CD4-positive, alpha-beta T cell (primary cell): ENCODE results near the gene SAMD4A. TPM values are rescaled to one million over a fixed set of nuclear protein-coding genes. Genes with fewer than 3 reads are reported as not detected.

Source experiments
- ATAC-seq: fragments of 200-7000 bp; cut with Tn5 transposase; one replicate; pipeline ENCODE4 v1.10.0; 2022; ENCODE audit warnings: mild to moderate bottlenecking; ENCODE audit not compliant: poor library complexity
- CTCF ChIA-PET: fragments of 350-600 bp; sonication (Branson Sonifier 250); formaldehyde crosslinking; loops from one replicate; lab custom pipeline; 2021; ENCODE audit warnings: antibody characterized with exemption, inconsistent platforms; lab: Charles Lee
- POLR2A ChIA-PET: fragments of 350-600 bp; sonication (Branson Sonifier 250); formaldehyde crosslinking; loops from one replicate; lab custom pipeline; 2021; ENCODE audit warnings: antibody characterized with exemption, inconsistent platforms; lab: Charles Lee
- DNase-seq, 14 experiments: peaks; one replicate each; pipeline ENCODE4 v3.0.0-alpha.2; 2013 to 2020; ENCODE audit warnings: mixed read lengths in 2 of 14
- H3K27ac ChIP-seq, 2 donors: one replicate each; pipeline versions ENCODE4 v1.5.1 to v1.7.0; 2013; ENCODE audit warnings: low read length in 2 of 2, low read depth in 1 of 2, mild to moderate bottlenecking in 1 of 2
- H3K27me3 ChIP-seq, 2 experiments: 1 replicate in 1 of 2; 2 replicates in 1 of 2; pipeline versions ENCODE4 v1.6.1 to v1.7.0; 2013; ENCODE audit warnings: low read length in 2 of 2, control low read depth in 1 of 2, mild to moderate bottlenecking in 1 of 2, moderate library complexity in 1 of 2; ENCODE audit not compliant: insufficient read depth in 2 of 2, control insufficient read depth in 1 of 2
- H3K36me3 ChIP-seq: one replicate; pipeline ENCODE4 v1.6.1; 2013; ENCODE audit warnings: low read length, control low read depth; ENCODE audit not compliant: insufficient read depth
- H3K4me1 ChIP-seq: one replicate; pipeline ENCODE4 v1.6.1; 2013; ENCODE audit warnings: low read length, control low read depth; ENCODE audit not compliant: insufficient read depth
- H3K4me3 ChIP-seq: one replicate; pipeline ENCODE4 v1.5.1; 2013; ENCODE audit warnings: mild to moderate bottlenecking, low read length, moderate library complexity
- H3K9me3 ChIP-seq, 2 experiments: 1 replicate in 1 of 2; 2 replicates in 1 of 2; pipeline versions ENCODE4 v1.6.1 to v1.7.0; 2013; ENCODE audit warnings: low read length in 2 of 2, mild to moderate bottlenecking in 2 of 2, control low read depth in 1 of 2, moderate library complexity in 1 of 2; ENCODE audit not compliant: control insufficient read depth in 1 of 2, insufficient read depth in 1 of 2
- H3K27ac Mint-ChIP-seq: one replicate; pipeline ENCODE4 v1.8.0; 2020; ENCODE audit warnings: mixed read lengths
- H3K27me3 Mint-ChIP-seq: one replicate; pipeline ENCODE4 v1.8.0; 2021; ENCODE audit warnings: mixed read lengths
- H3K36me3 Mint-ChIP-seq: one replicate; pipeline ENCODE4 v1.8.0; 2021; ENCODE audit warnings: low read depth, mixed read lengths
- H3K4me1 Mint-ChIP-seq: one replicate; pipeline ENCODE4 v1.8.0; 2021; ENCODE audit warnings: low read depth, mixed read lengths
- H3K4me3 Mint-ChIP-seq: one replicate; pipeline ENCODE4 v1.8.0; 2020; ENCODE audit warnings: mild to moderate bottlenecking, mixed read lengths
- H3K9me3 Mint-ChIP-seq: one replicate; pipeline ENCODE4 v1.8.0; 2020; ENCODE audit warnings: mixed read lengths
- CTCF ChIP-seq: fragments of 200-600 bp; IDR thresholded peaks from one replicate; pipeline ENCODE4 v1.8.0; 2022; ENCODE audit warnings: antibody characterized with exemption, mild to moderate bottlenecking
- intact Hi-C, 2 experiments: fragments of 100-400 bp; cut with DNase I in 1 of 2; cut with micrococcal nuclease in 1 of 2; formaldehyde crosslinking; loops; one replicate each; pipeline versions ENCODE4 v1.15.1 to v1.9.0; 2023 to 2025; cut with DNase I, micrococcal nuclease
- total RNA-seq, 174 experiments: library from RNA in 2 of 174; stranded (reverse) in 2 of 174; gene quantifications; one replicate each; pipeline ENCODE4 v1.2.3 and lab custom pipeline; 2021 to 2026

The SAMD4A gene
- total RNA-seq, 2 experiments from 2014 or later, result 1.9 to 2.3 TPM

- no peak overlapping the region for H3K27ac ChIP-seq
Measured at GRCh38 chr14:54787261-54787660, 220.3 kb downstream of the SAMD4A start.

GRCh38 chr14:54788701-54789100 lies 221.8 kb downstream of the SAMD4A start:
- Mint-ChIP-seq H3K36me3 (no peaks in the 10 kb centered on the region), H3K4me3 (no peak overlapping the region), H3K9me3 (no peaks in the 10 kb centered on the region), H3K27ac (no peak overlapping the region), H3K27me3 (no peaks in the 10 kb centered on the region), H3K4me1 (no peaks in the 10 kb centered on the region)
- no peaks in the 10 kb centered on the region for H3K4me1 ChIP-seq
- intact Hi-C loops, result no loop called here
- DNase-seq, result no peak
- ChIA-PET CTCF (no interaction called here), POLR2A (no interaction called here)
- no peak overlapping the region for H3K4me3 ChIP-seq
- no peaks in the 10 kb centered on the region for H3K36me3 ChIP-seq
- H3K27me3 ChIP-seq, result no peaks in the 10 kb centered on the region
- no peak for TF ChIP-seq CTCF
- ATAC-seq, result no peak
- H3K9me3 ChIP-seq, result no peaks in the 10 kb centered on the region
- H3K27ac ChIP-seq, result no peak overlapping the region

More at GRCh38 chr14:54787261-54787660, 220.3 kb downstream of the SAMD4A start:
- ATAC-seq (no peak), DNase-seq (peak in 1 of 14 experiments; percentile 10)
- Histone ChIP-seq H3K27me3 (no peaks in the 10 kb centered on the region), H3K4me3 (no peak overlapping the region), H3K4me1 (no peaks in the 10 kb centered on the region), H3K9me3 (no peaks in the 10 kb centered on the region), H3K36me3 (no peaks in the 10 kb centered on the region)
- ChIA-PET POLR2A (no interaction called here), CTCF (no interaction called here)
- Mint-ChIP-seq H3K9me3 (no peaks in the 10 kb centered on the region), H3K4me1 (no peaks in the 10 kb centered on the region), H3K4me3 (no peak overlapping the region), H3K27me3 (no peaks in the 10 kb centered on the region), H3K36me3 (no peaks in the 10 kb centered on the region), H3K27ac (no peak overlapping the region)
- intact Hi-C loops, result no loop called here
- TF ChIP-seq CTCF, result no peak

GRCh38 chr14:54789166-54789565 lies 222.2 kb downstream of the SAMD4A start:
- no peaks in the 10 kb centered on the region for H3K9me3 Mint-ChIP-seq
- no peaks in the 10 kb centered on the region for H3K36me3 Mint-ChIP-seq
- Histone ChIP-seq H3K27me3 (no peaks in the 10 kb centered on the region), H3K27ac (no peak overlapping the region), H3K36me3 (no peaks in the 10 kb centered on the region), H3K9me3 (no peaks in the 10 kb centered on the region), H3K4me3 (no peak overlapping the region), H3K4me1 (no peaks in the 10 kb centered on the region)
- intact Hi-C loops, result no loop called here
- ATAC-seq (no peak), DNase-seq (no peak)
- no peak overlapping the region for H3K4me3 Mint-ChIP-seq
- ChIA-PET POLR2A (no interaction called here), CTCF (no interaction called here)
- no peak overlapping the region for H3K27ac Mint-ChIP-seq
- no peak for TF ChIP-seq CTCF
- peaks cover under 1% of the 10 kb centered on the region for H3K27me3 Mint-ChIP-seq
- no peaks in the 10 kb centered on the region for H3K4me1 Mint-ChIP-seq
